KMS-11 (cell line): ENCODE measurements around the gene SLC12A4.

ENCODE experiments used
- H2AFZ ChIP-seq: fragments of 200-600 bp; sonication (generic); 2 replicates; pipeline ENCODE4 v1.6.1; 2016; ENCODE audit warnings: antibody characterized with exemption, mixed run types, low read depth
- H3K27ac ChIP-seq: fragments of 200-600 bp; sonication (generic); 2 replicates; pipeline ENCODE4 v1.6.1; 2016; ENCODE audit warnings: mild to moderate bottlenecking, mixed run types
- H3K27me3 ChIP-seq: fragments of 200-600 bp; sonication (generic); 2 replicates; pipeline ENCODE4 v1.6.1; 2017; ENCODE audit warnings: mild to moderate bottlenecking, low read depth, mixed run types, moderate library complexity; ENCODE audit not compliant: insufficient read depth
- H3K36me3 ChIP-seq: fragments of 200-600 bp; sonication (generic); 2 replicates; pipeline ENCODE4 v1.6.1; 2017; ENCODE audit warnings: mild to moderate bottlenecking, mixed run types; ENCODE audit not compliant: insufficient read depth
- H3K4me1 ChIP-seq: fragments of 200-600 bp; sonication (generic); 2 replicates; pipeline ENCODE4 v1.6.1; 2016; ENCODE audit warnings: mild to moderate bottlenecking, low read depth, mixed run types; ENCODE audit not compliant: poor library complexity, severe bottlenecking
- H3K4me2 ChIP-seq: fragments of 200-600 bp; sonication (generic); 2 replicates; pipeline ENCODE4 v1.7.0; 2016; ENCODE audit warnings: mild to moderate bottlenecking, mixed run types
- H3K4me3 ChIP-seq: fragments of 200-600 bp; sonication (generic); IDR thresholded peaks from 2 replicates; pipeline ENCODE4 v1.6.1; 2017; ENCODE audit warnings: low read depth, low read length, mixed read lengths; ENCODE audit not compliant: insufficient read depth
- H3K79me2 ChIP-seq: fragments of 200-600 bp; sonication (generic); 2 replicates; pipeline ENCODE4 v1.6.1; 2016; ENCODE audit warnings: low read depth, mixed run types; ENCODE audit not compliant: insufficient read depth
- H3K9ac ChIP-seq: fragments of 200-600 bp; sonication (generic); 2 replicates; pipeline ENCODE4 v1.6.1; 2016; ENCODE audit warnings: mild to moderate bottlenecking, mixed run types
- H4K20me1 ChIP-seq: fragments of 200-600 bp; sonication (generic); 2 replicates; pipeline ENCODE4 v1.6.1; 2016; ENCODE audit warnings: mild to moderate bottlenecking, mixed run types; ENCODE audit not compliant: insufficient read depth
- CTCF ChIP-seq: fragments of 200-600 bp; sonication (generic); conservative IDR thresholded peaks from 2 replicates; pipeline ENCODE4 v1.6.1; 2017; ENCODE audit warnings: low read depth, mild to moderate bottlenecking, antibody characterized with exemption, low read length, moderate library complexity, mixed read lengths

Gene SLC12A4

GRCh38 chr16:67944690-67945391 is 23.6 kb downstream of the SLC12A4 start:
- H2AFZ ChIP-seq, result no peak overlapping the region
- H3K4me3 ChIP-seq, result no peak overlapping the region
- H3K4me2 ChIP-seq, result no peak overlapping the region
- H3K27me3 ChIP-seq, result no peaks in the 10 kb centered on the region
- no peak overlapping the region for H3K9ac ChIP-seq
- H3K4me1 ChIP-seq, result no peaks in the 10 kb centered on the region
- no peak for TF ChIP-seq CTCF
- H3K36me3 ChIP-seq, result no peaks in the 10 kb centered on the region
- no peaks in the 10 kb centered on the region for H3K79me2 ChIP-seq
- no peak overlapping the region for H3K27ac ChIP-seq
- no peaks in the 10 kb centered on the region for H4K20me1 ChIP-seq

- no peaks in the 10 kb centered on the region for H4K20me1 ChIP-seq
- H3K27me3 ChIP-seq, result no peaks in the 10 kb centered on the region
- H3K4me2 ChIP-seq, result no peak within 1 kb of the TSS
- no peak within 1 kb of the TSS for H3K9ac ChIP-seq
- H3K4me1 ChIP-seq, result no peaks in the 10 kb centered on the region
- H3K79me2 ChIP-seq, result no peaks in the 10 kb centered on the region
- no peak for TF ChIP-seq CTCF
- no peak within 1 kb of the TSS for H2AFZ ChIP-seq
- H3K27ac ChIP-seq, result no peak within 1 kb of the TSS
- H3K36me3 ChIP-seq, result no peaks in the 10 kb centered on the region
- H3K4me3 ChIP-seq, result no peak within 1 kb of the TSS
Observed at GRCh38 chr16:67943619-67944504, 24.6 kb downstream of the SLC12A4 start, which contains the start of gene LCAT. Gene LCAT (minus strand): TSS chr16:67944120. CDS start chr16:67944101, 19 bp downstream.

GRCh38 chr16:67943256-67943618 is 25.2 kb downstream of the SLC12A4 start:
- H4K20me1 ChIP-seq, result no peaks in the 10 kb centered on the region

More at GRCh38 chr16:67943256-67943618, 25.2 kb downstream of the SLC12A4 start:
- Histone ChIP-seq H3K27me3 (no peaks in the 10 kb centered on the region), H3K4me2 (no peak overlapping the region), H3K4me3 (no peak overlapping the region), H3K36me3 (no peaks in the 10 kb centered on the region), H3K9ac (no peak overlapping the region), H3K79me2 (no peaks in the 10 kb centered on the region), H2AFZ (no peak overlapping the region), H3K27ac (no peak overlapping the region), H3K4me1 (no peaks in the 10 kb centered on the region)
- no peak for TF ChIP-seq CTCF
